Measurements from ENCODE around the gene CACNA1C. TPM values are rescaled to one million over a fixed set of nuclear protein-coding genes. Genes with fewer than 3 reads are reported as not detected.

CACNA1C gene
- total RNA-seq, 2 donors from 2014 or later: 70.0 to 127 TPM

DNA sequence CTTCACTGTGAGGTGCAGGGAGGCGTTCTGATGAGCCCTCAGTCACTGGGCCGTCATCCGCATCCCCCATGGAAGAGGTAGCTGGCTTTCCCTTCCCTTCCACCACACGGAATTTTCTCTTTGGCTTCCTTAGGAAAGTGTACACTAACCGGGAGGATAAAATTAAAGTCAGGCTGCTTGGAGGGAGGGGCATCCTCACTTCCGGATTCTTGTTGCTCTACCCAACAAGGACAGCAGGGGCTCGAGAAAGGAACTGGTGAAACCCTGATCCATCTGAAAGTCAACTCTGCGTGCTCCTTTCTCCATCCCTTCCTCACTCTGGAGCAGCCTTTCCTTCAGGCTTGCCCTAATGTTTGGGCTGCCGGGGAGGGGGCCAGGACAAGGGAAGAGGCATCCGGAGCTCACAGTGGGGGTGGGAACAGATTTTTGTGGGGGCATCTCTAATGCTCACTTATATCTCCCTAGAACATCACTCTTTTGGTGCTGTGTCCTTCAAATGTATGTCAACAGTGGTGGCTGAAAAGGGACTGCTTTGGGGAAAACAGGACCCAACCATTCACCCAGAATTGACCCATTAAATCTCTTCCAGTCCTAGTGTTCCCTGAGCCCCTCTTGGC is 640.6 kb downstream of the CACNA1C start:
- Histone ChIP-seq H3K27ac (no peak overlapping the region), H3K36me3 (peaks cover 28% of the 10 kb centered on the region), H3K27me3 (replicated peaks; ENCODE audit: insufficient read depth) (no peaks in the 10 kb centered on the region), H3K4me1 (ENCODE audit: control insufficient read depth in 1 of 2, low read depth in 2 of 2) (peaks cover 0 to 7% of the 10 kb centered on the region in 2 donors), H3K4me3 (no peak overlapping the region), H3K9me3 (no peaks in the 10 kb centered on the region)
- TF ChIP-seq, protein P1, sequence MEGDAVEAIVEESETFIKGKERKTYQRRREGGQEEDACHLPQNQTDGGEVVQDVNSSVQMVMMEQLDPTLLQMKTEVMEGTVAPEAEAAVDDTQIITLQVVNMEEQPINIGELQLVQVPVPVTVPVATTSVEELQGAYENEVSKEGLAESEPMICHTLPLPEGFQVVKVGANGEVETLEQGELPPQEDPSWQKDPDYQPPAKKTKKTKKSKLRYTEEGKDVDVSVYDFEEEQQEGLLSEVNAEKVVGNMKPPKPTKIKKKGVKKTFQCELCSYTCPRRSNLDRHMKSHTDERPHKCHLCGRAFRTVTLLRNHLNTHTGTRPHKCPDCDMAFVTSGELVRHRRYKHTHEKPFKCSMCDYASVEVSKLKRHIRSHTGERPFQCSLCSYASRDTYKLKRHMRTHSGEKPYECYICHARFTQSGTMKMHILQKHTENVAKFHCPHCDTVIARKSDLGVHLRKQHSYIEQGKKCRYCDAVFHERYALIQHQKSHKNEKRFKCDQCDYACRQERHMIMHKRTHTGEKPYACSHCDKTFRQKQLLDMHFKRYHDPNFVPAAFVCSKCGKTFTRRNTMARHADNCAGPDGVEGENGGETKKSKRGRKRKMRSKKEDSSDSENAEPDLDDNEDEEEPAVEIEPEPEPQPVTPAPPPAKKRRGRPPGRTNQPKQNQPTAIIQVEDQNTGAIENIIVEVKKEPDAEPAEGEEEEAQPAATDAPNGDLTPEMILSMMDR (IDR thresholded peaks at IDR 0.05): no peak
- ATAC-seq (ENCODE audit: insufficient number of reproducible peaks, low FRiP score, low read depth) (no peak), DNase-seq (ENCODE audit: low spot score) (no peak)

DNA sequence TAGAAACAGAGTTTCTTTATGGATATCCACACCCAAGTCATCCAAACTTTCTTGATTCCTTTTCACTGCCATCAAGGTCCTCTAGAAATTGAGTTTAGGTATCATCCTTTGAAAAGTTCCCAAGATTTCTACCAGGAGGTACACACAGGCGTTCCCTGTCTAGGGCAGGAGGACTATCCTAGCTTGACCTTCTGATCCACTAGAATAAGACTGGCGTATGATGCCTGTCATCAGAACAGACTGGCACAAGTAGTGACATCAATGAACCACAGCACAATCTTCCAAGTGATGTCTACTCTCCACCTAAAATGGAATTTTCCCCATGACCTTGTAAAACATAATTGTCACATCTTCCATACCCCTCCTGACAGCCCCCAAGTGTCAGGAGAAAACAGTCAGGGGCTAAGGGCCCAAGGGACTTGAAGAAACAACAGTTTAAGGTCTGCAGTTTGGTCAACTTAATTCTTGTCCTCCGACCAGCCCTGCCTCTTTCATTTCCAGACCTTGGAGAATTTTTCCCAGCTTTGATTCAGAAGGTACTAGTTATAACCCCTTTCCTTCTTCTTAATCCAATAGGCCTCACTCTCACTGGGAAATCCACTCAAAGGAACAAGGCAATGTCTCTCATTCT is 641.3 kb downstream of the CACNA1C start:
- Histone ChIP-seq H3K4me3 (no peak overlapping the region), H3K27ac (no peak overlapping the region), H3K4me1 (ENCODE audit: control insufficient read depth in 1 of 2, low read depth in 2 of 2) (peaks cover 0 to 7% of the 10 kb centered on the region in 2 donors), H3K36me3 (peaks cover 21% of the 10 kb centered on the region), H3K9me3 (no peaks in the 10 kb centered on the region), H3K27me3 (replicated peaks; ENCODE audit: insufficient read depth) (no peaks in the 10 kb centered on the region)
- TF ChIP-seq, protein P1 (IDR thresholded peaks at IDR 0.05): no peak
- ATAC-seq (ENCODE audit: insufficient number of reproducible peaks, low FRiP score, low read depth) (no peak), DNase-seq (ENCODE audit: low spot score) (no peak)

DNA sequence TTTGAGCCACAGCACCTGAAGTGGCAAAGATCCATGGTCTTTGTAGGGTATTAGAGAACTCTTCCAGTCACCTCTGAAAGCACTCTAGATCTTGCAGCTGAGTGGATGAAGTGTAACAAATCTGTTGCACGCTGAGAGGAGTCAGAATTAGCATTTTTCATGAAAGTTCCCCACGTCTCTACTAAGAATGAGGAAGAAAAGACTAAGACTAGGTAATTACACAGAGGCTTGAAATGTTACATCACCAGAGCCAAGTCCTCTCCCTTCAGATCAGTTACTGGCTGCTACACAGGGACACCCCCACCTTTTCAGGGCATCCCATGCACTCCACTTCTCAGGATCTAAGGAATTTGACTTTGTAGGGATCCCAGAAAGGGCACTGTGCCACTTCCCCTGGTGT is 643.3 kb downstream of the CACNA1C start:
- H3K9me3 ChIP-seq: no peaks in the 10 kb centered on the region
- no peaks in the 10 kb centered on the region for H3K27me3 ChIP-seq (replicated peaks; ENCODE audit: insufficient read depth)
- DNase-seq (ENCODE audit: low spot score) (no peak), ATAC-seq (ENCODE audit: insufficient number of reproducible peaks, low FRiP score, low read depth) (no peak)
- H3K4me3 ChIP-seq: no peak overlapping the region
- TF ChIP-seq, protein P1 (IDR thresholded peaks at IDR 0.05): no peak
- H3K4me1 ChIP-seq (ENCODE audit: control insufficient read depth in 1 of 2, low read depth in 2 of 2): peaks cover 0 to 7% of the 10 kb centered on the region in 2 donors
- peaks cover 4% of the 10 kb centered on the region for H3K36me3 ChIP-seq
- H3K27ac ChIP-seq: no peak overlapping the region

DNA sequence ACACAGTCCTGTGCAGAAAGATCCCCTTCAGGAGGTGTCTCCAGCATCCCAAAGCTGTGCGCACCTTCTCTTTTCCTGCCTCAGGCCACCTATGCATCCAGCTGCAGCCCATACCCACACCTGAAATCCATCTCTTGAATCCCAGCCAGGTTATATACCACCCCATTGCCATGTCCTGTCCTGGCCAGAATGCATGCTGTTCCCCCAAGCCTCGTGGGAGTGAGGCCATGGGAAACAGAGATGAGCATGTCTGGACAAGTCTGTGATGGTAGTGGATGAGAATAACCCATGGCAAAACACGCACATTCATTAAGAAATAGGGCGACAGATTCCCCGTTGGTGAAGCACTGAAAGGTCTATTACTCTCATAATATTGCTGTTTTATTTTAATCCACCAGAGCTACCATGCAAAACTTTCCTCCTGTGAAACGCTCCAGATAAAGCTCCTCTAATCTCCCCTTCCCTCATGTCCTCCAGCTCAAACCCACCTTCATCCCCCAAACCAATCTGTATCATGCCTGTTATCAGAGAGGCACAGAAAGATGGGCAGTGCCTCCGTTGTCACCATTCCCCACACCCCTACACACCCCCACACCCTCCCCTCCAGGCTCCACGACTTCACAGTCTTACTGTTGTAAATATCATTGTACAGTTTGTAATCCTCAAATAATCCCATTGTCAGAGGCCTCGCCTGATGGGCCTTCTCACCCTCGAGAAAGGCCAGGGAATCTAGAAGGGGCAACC is 644.4 kb downstream of the CACNA1C start:
- no peak overlapping the region for H3K4me3 ChIP-seq
- H3K9me3 ChIP-seq: no peaks in the 10 kb centered on the region
- H3K27ac ChIP-seq: no peak overlapping the region
- TF ChIP-seq, protein P1 (IDR thresholded peaks at IDR 0.05): no peak
- ATAC-seq (ENCODE audit: insufficient number of reproducible peaks, low FRiP score, low read depth) (no peak), DNase-seq (ENCODE audit: low spot score) (no peak)
- H3K36me3 ChIP-seq: no peaks in the 10 kb centered on the region
- H3K4me1 ChIP-seq (ENCODE audit: control insufficient read depth in 1 of 2, low read depth in 2 of 2): peaks cover 0 to 7% of the 10 kb centered on the region in 2 donors
- no peaks in the 10 kb centered on the region for H3K27me3 ChIP-seq (replicated peaks; ENCODE audit: insufficient read depth)

DNA sequence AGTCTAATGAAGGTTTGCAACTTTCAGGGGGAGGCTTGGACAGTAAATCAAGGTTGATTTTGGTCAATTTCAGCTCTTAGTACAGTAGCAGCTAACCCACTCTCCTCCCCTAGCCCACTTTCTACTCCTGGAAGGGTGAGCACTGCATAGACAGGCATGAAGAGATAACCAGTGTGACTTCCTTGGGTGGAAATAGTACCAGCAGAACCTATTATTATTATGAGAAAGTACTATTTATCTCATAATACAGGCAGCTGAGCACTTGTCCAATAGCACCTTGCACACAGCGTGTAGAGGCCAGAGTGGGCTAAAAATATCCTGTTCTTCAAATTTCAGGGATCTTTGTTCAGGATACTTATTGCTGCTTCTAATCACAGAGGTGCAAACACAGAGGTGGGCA is 645.8 kb downstream of the CACNA1C start:
- DNase-seq (ENCODE audit: low spot score) (no peak), ATAC-seq (ENCODE audit: insufficient number of reproducible peaks, low FRiP score, low read depth) (no peak)
- Histone ChIP-seq H3K9me3 (no peaks in the 10 kb centered on the region), H3K27ac (no peak overlapping the region), H3K4me3 (no peak overlapping the region), H3K36me3 (no peaks in the 10 kb centered on the region), H3K4me1 (ENCODE audit: control insufficient read depth in 1 of 2, low read depth in 2 of 2) (no peaks in the 10 kb centered on the region), H3K27me3 (replicated peaks; ENCODE audit: insufficient read depth) (no peaks in the 10 kb centered on the region)
- TF ChIP-seq, protein P1 (IDR thresholded peaks at IDR 0.05): no peak

Measured in thoracic aorta (tissue), 2 donors.